HepG2 (cell line): ENCODE results near the gene NXN. TPM values are rescaled to one million over a fixed set of nuclear protein-coding genes. Genes with fewer than 3 reads are reported as not detected.

Source experiments
- ARNT2 ChIP-seq: sonication (generic); formaldehyde crosslinking; IDR thresholded peaks from 2 replicates; pipeline ENCODE4 v1.8.0; 2022; ENCODE audit warnings: mild to moderate bottlenecking, low read depth, missing genetic modification reagents, moderate library complexity
- BRCA1 ChIP-seq: sonication (generic); formaldehyde crosslinking; IDR thresholded peaks from 2 replicates; pipeline ENCODE4 v1.4.0; 2020; ENCODE audit warnings: missing genetic modification reagents
- CCAR2 ChIP-seq: fragments of 200-400 bp; formaldehyde crosslinking; optimal IDR thresholded peaks from 2 replicates; pipeline ENCODE3; 2018; ENCODE audit warnings: low read depth, mild to moderate bottlenecking, low read length, moderate library complexity
- HNRNPUL1 ChIP-seq: fragments of 200-400 bp; formaldehyde crosslinking; IDR thresholded peaks from 2 replicates; pipeline ENCODE4 v1.6.1; 2017; ENCODE audit warnings: low read depth, mild to moderate bottlenecking, low read length, moderate library complexity
- JUN ChIP-seq: sonication (generic); formaldehyde crosslinking; IDR thresholded peaks from 2 replicates; pipeline ENCODE4 v1.4.0; 2020; ENCODE audit warnings: mild to moderate bottlenecking, missing genetic modification reagents
- KMT2A ChIP-seq: sonication (generic); formaldehyde crosslinking; IDR thresholded peaks from 2 replicates; pipeline ENCODE4 v1.4.0; 2020; ENCODE audit warnings: missing genetic modification reagents
- PHB2 ChIP-seq: fragments of 450-650 bp; IDR thresholded peaks from 2 replicates; pipeline ENCODE4 v1.6.1; 2018; ENCODE audit not compliant: partially characterized antibody
- SMARCC2 ChIP-seq: fragments of 450-650 bp; IDR thresholded peaks from 2 replicates; pipeline ENCODE4 v1.6.1; 2017; ENCODE audit warnings: antibody characterized with exemption, mild to moderate bottlenecking
- SP1 ChIP-seq, 2 experiments: fragments of 450-650 bp in 1 of 2; sonication (generic) in 1 of 2; formaldehyde crosslinking in 1 of 2; IDR thresholded peaks; 2 replicates each; pipeline versions ENCODE4 v1.4.0 to v1.6.1; 2016 to 2020; ENCODE audit warnings: missing genetic modification reagents in 1 of 2
- TMF1 ChIP-seq: sonication (generic); formaldehyde crosslinking; IDR thresholded peaks from 2 replicates; pipeline ENCODE4 v1.8.1; 2022; ENCODE audit warnings: low read depth, missing genetic modification reagents
- TOE1 ChIP-seq: sonication (generic); formaldehyde crosslinking; IDR thresholded peaks from 2 replicates; pipeline ENCODE4 v1.4.0; 2020; ENCODE audit warnings: mild to moderate bottlenecking, missing genetic modification reagents
- USF2 ChIP-seq, 2 experiments: sonication (generic) in 1 of 2; formaldehyde crosslinking in 1 of 2; IDR thresholded peaks; 2 replicates each; pipeline versions ENCODE4 v1.5.1 to v1.6.1; 2011 to 2020; ENCODE audit warnings: borderline replicate concordance in 1 of 2, low read depth in 1 of 2, low read length in 1 of 2, mild to moderate bottlenecking in 1 of 2, missing genetic modification reagents in 1 of 2, moderate library complexity in 1 of 2
- ZBTB38 ChIP-seq: sonication (generic); formaldehyde crosslinking; IDR thresholded peaks from 2 replicates; pipeline ENCODE4 v1.5.1; 2020; ENCODE audit warnings: mild to moderate bottlenecking, missing genetic modification reagents
- ZFAT ChIP-seq: sonication (generic); formaldehyde crosslinking; conservative IDR thresholded peaks from 2 replicates; pipeline ENCODE4 v1.8.1; 2023; ENCODE audit warnings: missing genetic modification reagents, inconsistent platforms
- ZNF136 ChIP-seq: sonication (generic); formaldehyde crosslinking; IDR thresholded peaks from 2 replicates; pipeline ENCODE4 v1.8.1; 2022; ENCODE audit warnings: low read depth, mild to moderate bottlenecking, moderate library complexity, missing genetic modification reagents
- ZNF253 ChIP-seq: sonication (generic); formaldehyde crosslinking; IDR thresholded peaks from 2 replicates; pipeline ENCODE4 v1.8.0; 2022; ENCODE audit warnings: mild to moderate bottlenecking, missing genetic modification reagents, borderline replicate concordance
- ZNF280D ChIP-seq: sonication (generic); formaldehyde crosslinking; IDR thresholded peaks from 2 replicates; pipeline ENCODE4 v1.5.1; 2020; ENCODE audit warnings: mild to moderate bottlenecking, missing genetic modification reagents
- ZNF574 ChIP-seq: sonication (generic); formaldehyde crosslinking; IDR thresholded peaks from 2 replicates; pipeline ENCODE4 v1.4.0; 2020; ENCODE audit warnings: missing genetic modification reagents
- ZNF709 ChIP-seq: sonication (generic); formaldehyde crosslinking; IDR thresholded peaks from 2 replicates; pipeline ENCODE4 v1.5.0; 2020; ENCODE audit warnings: mild to moderate bottlenecking, missing genetic modification reagents
- ZNF713 ChIP-seq: sonication (generic); formaldehyde crosslinking; IDR thresholded peaks from 2 replicates; pipeline ENCODE4 v1.4.0; 2020; ENCODE audit warnings: mild to moderate bottlenecking, missing genetic modification reagents
- polyA plus RNA-seq, 8 experiments: library from polyadenylated mRNA; depleted of rRNA in 3 of 8; stranded (reverse) in 7 of 8; unstranded in 1 of 8; fragments of >200 nt; fragmentation: Illumina TruSeq in 4 of 8; extraction: Trizol in 4 of 8; gene quantifications; 2 replicates each; pipeline versions ENCODE4 v1.2.1 to v1.2.3, GENCODE V29; 2011 to 2016; ENCODE audit warnings: low read depth in 4 of 8, missing spikeins in 1 of 8, mixed read lengths in 1 of 8; ENCODE audit not compliant: insufficient read depth in 1 of 8
- total RNA-seq, 5 experiments: library from RNA; depleted of rRNA; stranded (reverse); fragments of >200 nt; fragmentation: Illumina TruSeq; extraction: Trizol; gene quantifications; 2 replicates each; pipeline ENCODE4 v1.2.3, GENCODE V29; 2016; ENCODE audit warnings: low read depth in 1 of 5
- TF ChIP-seq, protein P1 (sequence below): sonication (generic); formaldehyde crosslinking; IDR thresholded peaks from 2 replicates; pipeline ENCODE4 v1.9.0; 2022; ENCODE audit warnings: missing genetic modification reagents, mild to moderate bottlenecking, borderline replicate concordance

Gene NXN
- total and polyA plus RNA-seq, 2 of the 13 experiments (the other 11 are each of a cell fraction or from before 2014, with no cell fraction given) = 22.2 to 24.3 TPM

DNA sequence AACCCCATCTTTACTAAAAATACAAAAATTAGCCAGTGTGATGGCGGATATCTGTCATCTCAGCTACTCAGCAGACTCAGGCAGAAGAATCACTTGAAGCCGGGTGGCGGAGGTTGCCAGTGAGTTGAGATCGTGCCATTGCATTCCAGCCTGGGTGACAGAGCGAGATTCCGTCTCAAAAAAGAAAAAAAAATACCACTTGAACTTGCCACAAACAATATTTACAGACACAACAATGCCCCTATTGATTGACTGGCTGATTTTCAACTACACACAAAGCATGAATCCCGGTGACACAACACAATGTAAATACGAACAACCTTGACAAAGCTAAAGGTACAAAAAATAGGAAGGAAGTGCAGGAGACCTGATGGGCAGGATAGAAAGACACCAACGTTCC, 49.3 kb downstream of the NXN start (continued):
- TF ChIP-seq HNRNPUL1 (no peak), TMF1 (no peak), ZNF280D (peak; percentile 94; the same call in 1 of the 2 replicates), PHB2 (no peak), ZNF709 (CRISPR knock-in tag) (no peak), ARNT2 (no peak), CCAR2 (no peak), ZBTB38 (peak; percentile 60), BRCA1 (CRISPR knock-in tag) (0 out of 2 replicates have a peak, but pooled peaks have one; percentile 50), ZNF713 (CRISPR knock-in tag) (no peak), KMT2A (CRISPR knock-in tag) (0 out of 2 replicates have a peak, but pooled peaks have one; percentile 63), SP1 (IDR thresholded peaks at IDR 0.05) (no peak), SP1 (CRISPR knock-in tag; IDR thresholded peaks at IDR 0.05) (0 out of 2 replicates have a peak, but pooled peaks have one; percentile 25), ZNF574 (CRISPR knock-in tag) (peak; percentile 54), USF2 (IDR thresholded peaks at IDR 0.05; ENCODE audit: low read depth, low read length) (no peak), USF2 (CRISPR knock-in tag; IDR thresholded peaks at IDR 0.05; ENCODE audit: borderline replicate concordance) (no peak), ZNF136 (CRISPR knock-in tag) (no peak), ZFAT (CRISPR knock-in tag) (no peak), JUN (CRISPR knock-in tag) (peak; percentile 88), SMARCC2 (0 out of 2 replicates have a peak, but pooled peaks have one; percentile 26), ZNF253 (CRISPR knock-in tag) (no peak), TOE1 (CRISPR knock-in tag) (peak; percentile 89; the same call in 1 of the 2 replicates)
- TF ChIP-seq, protein P1, sequence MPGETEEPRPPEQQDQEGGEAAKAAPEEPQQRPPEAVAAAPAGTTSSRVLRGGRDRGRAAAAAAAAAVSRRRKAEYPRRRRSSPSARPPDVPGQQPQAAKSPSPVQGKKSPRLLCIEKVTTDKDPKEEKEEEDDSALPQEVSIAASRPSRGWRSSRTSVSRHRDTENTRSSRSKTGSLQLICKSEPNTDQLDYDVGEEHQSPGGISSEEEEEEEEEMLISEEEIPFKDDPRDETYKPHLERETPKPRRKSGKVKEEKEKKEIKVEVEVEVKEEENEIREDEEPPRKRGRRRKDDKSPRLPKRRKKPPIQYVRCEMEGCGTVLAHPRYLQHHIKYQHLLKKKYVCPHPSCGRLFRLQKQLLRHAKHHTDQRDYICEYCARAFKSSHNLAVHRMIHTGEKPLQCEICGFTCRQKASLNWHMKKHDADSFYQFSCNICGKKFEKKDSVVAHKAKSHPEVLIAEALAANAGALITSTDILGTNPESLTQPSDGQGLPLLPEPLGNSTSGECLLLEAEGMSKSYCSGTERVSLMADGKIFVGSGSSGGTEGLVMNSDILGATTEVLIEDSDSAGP (CRISPR knock-in tag) = 0 out of 2 replicates have a peak, but pooled peaks have one; percentile 35
